H54 (cell line): ENCODE results near the gene EIF4H.
"Not testable (repeated sequence)": the region's sequence is repeated elsewhere in the genome, so short reads cannot be mapped to it uniquely, and the experiment has no call there.

Source experiments
- DNase-seq: peaks from one replicate; pipeline ENCODE4 v3.0.0; 2011; ENCODE audit warnings: low spot score, mixed read lengths; ENCODE audit not compliant: insufficient read length
- FAIRE-seq: peaks from 3 replicates; lab custom pipeline; 2011; peaks lifted over from hg19 to GRCh38; lab: Jason Lieb, UNC
- POLR2A ChIP-seq: IDR thresholded peaks from 2 replicates; pipeline ENCODE4 v1.6.1; 2011; ENCODE audit warnings: low read depth, mild to moderate bottlenecking, low read length

Gene EIF4H

DNA sequence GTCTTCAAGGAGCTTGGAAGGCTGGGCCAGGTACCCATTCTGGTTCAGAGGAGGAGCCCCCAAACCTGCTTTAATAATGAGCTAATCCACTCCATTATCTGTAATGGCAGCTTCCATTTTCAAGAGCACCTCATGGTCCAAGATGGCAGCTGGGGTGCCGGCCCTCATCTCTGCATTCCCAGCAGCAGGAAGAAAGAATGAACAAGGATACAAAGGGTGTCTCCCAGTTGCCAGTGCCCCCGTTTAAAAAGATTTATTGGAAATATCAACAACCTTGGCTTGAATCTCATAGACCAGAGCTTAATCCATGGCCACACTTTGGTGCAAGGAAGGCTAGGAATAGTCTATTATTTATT, 44.2 kb downstream of the EIF4H start:
- FAIRE-seq (no peak), DNase-seq (no peak)
- TF ChIP-seq POLR2A = no peak

DNA sequence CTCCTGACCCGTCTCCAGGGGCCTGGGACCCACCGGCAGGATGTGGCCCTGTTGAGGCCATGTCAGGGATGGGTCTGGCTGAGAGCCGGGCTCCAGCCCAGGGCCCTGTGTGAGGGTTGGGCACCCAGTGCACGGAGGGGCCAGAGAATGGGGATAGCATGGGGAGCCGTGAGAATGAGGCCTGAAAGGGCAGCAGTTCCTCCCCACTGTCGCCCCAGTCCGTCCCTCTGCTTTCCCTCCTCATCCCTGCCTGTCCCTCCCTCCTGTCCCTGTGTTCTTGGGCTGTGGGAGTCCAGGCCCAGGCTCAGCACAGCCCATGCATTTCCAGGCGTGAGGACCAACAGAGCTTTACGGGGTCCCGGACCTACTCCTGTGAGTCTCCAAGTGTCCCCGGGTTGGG, 45.3 kb downstream of the EIF4H start:
- FAIRE-seq = no peak
- no peak for DNase-seq
- no peak for TF ChIP-seq POLR2A

DNA sequence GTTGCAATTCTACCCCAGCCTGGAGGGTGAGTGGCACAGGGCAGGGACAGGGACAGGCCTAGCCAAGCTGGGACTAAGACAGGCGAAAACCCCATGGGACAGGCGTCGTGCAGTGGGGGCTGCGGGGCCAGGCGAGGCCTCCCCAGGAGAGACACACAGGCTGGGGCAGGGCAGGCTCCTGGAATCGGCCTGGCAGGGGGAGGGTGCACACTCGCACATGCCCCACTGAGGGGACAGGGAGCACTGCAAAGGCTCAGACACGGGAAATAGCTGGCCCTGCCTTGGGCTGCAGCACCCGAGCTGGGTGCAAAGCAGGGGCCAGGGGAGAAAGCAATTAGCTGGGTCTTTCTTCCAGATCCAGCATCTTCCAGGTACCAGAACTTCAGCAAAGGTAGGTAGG, 46.1 kb downstream of the EIF4H start:
- DNase-seq = no peak
- FAIRE-seq = no peak
- no peak for TF ChIP-seq POLR2A

DNA sequence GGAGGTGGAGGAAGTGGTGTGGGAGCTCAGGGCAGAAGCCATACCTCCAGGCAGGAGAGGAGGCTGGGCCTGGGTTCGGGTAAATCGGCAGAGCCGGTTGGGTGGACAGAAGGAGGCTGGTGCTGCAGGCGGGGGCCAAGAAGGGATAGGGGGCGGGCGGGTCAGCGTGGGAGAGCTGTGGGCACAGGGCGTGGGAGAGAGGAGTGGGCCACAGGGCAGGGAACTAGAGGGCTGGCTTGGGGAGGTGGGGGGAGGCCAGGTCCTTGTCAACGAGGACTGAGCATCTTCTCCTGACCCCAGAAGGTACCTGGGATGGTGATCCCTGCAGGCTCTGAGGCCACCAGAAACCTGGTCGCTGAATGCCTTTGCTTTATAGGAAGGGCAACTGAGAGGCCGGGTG, 47.6 kb downstream of the EIF4H start:
- DNase-seq (no peak), FAIRE-seq (no peak)
- no peak for TF ChIP-seq POLR2A

DNA sequence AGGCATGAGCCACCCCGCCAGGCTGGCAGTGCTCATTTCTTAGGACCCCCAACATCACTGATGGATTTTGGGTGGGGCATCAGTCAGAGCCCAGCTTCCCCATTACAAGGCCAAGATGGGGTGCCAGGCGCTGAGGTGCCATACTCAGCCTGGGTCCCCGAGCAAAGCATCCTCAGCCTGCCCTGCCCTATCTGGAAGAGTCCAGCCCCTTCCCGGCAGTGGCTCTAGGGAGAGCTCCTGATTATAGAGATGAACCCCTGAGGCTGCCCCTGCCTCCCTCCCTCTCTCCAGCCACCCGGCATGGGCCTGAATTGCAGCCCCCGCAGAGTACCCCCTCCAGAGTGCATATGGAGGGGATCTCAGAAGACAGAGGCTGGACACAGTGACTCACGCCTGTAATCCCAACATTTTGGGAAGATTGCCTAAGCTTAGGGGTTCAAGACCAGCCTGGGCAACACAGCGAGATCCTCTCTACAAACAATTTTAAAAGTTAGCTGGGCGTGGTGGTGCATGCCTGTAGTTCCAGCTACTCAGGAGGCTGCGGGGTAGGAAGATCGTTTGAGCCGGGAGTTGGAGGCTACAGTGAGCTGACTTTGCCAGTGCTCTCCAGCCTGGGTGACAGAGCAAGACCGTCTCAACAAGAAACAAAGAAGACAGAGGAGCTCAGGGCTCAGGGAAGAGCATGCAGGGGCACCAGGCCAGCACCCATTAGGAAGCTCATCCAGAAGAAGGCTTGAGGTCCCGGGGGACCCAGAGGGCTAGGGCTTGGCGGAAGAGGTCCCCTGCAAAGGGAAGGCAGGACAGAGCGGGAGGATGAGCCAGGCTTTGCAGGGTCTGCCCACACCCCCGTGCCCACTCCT, 48.9 kb downstream of the EIF4H start:
- FAIRE-seq (no peak), DNase-seq (no peak)
- no peak for TF ChIP-seq POLR2A

DNA sequence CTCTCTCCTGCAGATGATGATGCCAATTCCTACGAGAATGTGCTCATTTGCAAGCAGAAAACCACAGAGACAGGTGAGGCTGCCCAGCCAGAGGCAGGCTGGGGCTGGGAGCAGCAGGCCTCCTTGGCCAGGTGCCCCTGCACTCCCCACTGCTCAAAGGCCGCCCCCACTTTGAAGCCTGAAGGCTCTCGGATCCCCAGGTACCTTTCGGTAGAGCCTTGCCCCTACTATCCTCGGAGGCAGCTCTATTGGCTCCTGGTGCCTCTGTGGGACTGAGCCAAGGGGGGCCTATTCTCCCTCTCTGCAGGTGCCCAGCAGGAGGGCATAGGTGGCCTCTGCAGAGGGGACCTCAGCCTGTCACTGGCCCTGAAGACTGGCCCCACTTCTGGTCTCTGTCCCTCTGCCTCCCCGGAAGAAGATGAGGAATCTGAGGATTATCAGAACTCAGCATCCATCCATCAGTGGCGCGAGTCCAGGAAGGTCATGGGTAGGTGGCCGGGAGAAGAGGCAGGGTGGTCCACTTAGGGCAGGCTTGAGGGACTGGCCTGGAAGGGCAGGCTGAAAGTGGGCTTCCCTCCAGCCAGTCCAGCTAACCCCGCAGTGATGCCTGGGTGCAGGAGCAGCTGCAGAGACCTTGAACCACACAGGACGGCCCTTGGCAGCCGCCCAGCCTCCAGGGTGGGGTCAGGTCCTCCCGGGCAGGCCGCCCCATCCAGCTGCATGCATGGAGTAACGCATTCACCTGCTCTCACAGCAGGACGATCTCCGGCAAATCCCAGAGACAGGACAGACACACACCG, 49.8 kb downstream of the EIF4H start:
- no peak for FAIRE-seq
- TF ChIP-seq POLR2A = no peak

DNA sequence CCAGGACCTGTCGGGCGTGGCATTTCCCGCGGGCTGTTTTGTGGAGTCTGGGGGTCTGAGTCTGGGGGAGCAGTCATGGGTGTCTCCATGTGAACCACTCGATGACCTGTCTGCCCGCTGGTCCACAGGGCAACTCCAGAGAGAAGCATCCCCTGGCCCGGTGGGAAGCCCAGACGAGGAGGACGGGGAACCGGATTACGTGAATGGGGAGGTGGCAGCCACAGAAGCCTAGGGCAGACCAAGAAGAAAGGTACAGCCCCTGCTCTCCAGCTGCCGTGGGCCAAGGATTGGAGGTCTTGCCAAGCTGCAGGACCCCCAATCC, 50.3 kb downstream of the EIF4H start:
- TF ChIP-seq POLR2A = no peak
- no peak for DNase-seq
- FAIRE-seq = no peak

More for the DNA sequence above, 49.8 kb downstream of the EIF4H start:
- DNase-seq = no peak

DNA sequence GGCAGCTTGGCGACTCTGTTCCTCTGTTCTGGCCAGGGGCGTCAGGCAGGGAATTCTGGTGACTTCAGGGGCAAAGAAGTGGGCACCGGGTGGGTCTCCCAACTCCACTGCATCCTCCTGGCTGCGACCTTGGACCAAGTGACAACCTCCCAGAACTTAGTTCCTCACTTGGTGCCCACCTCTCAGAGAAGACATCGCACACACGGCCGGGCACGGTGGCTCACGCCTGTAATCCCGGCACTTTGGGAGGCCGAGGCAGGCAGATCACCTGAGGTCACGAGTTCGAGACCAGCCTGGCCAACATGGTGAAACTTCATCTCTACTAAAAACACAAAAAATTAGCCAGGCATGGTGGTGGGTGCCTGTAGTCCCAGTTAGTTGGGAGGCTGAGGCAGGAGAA, 50.8 kb downstream of the EIF4H start:
- not testable (repeated sequence) for DNase-seq, FAIRE-seq

DNA sequence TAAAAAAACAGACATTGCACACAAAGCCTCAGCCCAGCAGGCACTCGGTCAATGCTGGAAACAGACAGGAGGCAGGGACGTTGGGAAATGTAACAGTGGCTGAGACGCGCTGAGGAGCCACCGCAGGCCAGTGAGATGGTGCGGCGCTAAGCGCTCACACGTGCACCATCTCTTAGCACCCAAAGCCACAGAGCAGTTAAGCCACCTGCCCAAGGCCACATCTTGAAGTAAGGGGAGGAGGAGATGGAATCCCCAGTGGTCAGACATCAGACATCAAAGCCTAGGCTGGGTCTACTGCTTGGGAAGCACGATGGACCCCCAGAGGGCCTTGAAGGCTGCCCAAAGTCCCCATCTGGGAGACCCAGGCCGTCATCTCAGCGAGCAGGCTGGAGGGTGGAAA, 51.2 kb downstream of the EIF4H start:
- FAIRE-seq (no peak), DNase-seq (no peak)
- TF ChIP-seq POLR2A = no peak

DNA sequence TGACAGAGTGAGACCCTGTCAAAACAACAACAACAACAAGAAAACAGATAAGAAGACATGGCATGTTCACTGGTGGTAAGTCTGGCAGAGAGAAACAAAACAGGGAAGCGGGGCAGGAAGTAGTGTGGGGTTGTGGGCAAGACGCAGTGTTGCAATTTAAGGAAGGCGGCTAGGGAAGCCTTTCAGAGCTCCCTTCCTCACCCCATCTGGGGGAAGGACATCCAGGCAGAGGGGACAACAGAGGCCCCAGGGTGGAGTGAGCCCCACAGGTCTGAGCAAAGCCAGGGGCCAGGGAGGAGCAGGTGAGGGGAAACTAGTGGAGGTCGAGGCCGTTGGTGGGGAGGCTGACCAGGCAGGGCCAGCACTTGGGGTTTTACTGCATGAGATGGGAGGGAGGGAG, 52.5 kb downstream of the EIF4H start:
- no peak for TF ChIP-seq POLR2A
- no peak for FAIRE-seq
- no peak for DNase-seq

DNA sequence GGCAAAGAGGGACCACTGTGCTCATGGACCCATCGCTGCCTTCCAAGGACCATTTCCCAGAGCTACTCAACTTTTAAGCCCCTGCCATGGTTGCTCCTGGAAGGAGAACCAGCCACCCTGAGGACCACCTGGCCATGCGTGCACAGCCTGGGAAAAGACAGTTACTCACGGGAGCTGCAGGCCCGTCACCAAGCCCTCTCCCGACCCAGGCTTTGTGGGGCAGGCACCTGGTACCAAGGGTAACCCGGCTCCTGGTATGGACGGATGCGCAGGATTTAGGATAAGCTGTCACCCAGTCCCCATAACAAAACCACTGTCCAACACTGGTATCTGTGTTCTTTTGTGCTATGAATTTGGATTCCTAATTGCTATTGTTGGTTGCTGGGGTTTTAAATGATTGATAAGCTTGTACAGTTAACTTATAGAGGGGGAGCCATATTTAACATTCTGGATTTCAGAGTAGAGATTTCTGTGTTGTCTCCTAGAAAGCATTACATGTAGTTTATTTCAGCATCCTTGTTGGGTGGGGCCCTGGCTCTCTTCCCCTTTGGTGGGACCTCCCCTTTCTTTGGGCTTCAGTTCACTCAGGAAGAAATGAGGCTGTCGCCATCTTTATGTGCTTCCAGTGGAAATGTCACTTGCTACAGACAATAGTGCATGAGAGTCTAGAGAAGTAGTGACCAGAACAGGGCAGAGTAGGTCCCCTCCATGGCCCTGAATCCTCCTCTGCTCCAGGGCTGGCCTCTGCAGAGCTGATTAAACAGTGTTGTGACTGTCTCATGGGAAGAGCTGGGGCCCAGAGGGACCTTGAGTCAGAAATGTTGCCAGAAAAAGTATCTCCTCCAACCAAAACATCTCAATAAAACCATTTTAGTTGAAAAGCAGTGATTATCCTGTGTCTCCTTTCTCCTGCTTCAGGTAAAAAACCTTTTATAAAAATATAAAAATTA, 55.1 kb downstream of the EIF4H start:
- TF ChIP-seq POLR2A = no peak
- FAIRE-seq (no peak), DNase-seq (no peak)

DNA sequence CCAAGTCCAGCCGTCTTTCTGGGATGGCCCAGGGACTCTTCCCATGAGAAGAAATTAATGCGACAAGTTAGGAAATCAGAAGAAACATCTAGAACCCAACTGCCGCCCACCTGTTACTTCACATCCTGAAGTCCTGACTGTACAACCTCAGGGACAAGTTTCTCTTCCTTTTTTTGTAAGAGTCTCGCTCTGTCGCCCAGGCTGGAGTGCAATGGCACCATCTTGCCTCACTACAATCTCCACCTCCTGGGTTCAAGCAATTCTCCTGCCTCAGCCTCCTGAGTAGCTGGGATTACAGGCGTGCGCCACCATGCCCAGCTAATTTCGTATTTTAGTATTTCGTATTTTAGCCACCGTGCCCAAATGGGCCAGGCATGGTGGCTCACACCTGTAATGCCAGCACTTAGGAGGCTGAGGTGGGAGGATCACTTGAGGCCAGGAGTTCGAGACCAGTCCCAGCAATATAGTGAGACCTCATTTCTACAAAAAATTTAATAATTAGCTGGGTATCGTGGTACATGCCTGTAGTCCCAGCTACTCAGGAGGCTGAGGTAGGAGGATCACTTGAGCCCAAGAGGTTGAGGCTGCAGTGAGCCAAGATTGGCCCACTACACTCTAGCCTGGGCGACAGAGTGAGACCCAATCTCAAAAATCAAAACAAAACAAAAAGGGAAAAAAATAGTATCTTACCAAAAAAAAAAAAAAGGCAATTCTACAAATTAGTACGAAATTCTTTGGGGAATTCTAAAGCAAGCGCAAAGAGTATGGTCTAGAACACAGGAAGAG, 56.5 kb downstream of the EIF4H start:
- no peak for FAIRE-seq
- DNase-seq = no peak
- no peak for TF ChIP-seq POLR2A

DNA sequence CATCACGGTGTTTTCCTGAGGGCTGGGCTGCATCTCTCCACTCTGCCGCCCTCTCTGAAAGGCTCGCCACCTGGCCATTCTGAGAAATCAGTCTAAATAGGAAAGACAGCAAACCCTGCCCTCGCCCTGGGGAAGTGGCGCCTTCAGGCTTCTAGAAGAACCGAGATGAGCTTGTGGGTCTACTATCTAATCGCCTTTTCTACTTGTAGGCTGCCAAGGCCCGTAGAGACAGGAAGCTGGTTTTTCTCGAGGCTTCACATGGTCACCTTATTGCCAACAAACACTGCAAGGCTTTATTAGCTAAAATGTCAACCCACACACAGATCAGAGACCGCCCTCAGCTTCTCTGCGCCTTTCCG, 57.1 kb downstream of the EIF4H start:
- no peak for FAIRE-seq
- TF ChIP-seq POLR2A = no peak
- no peak for DNase-seq
